Testis (tissue), 3 donors: ENCODE measurements around the gene ASB5. TPM values are rescaled to one million over a fixed set of nuclear protein-coding genes. Genes with fewer than 3 reads are reported as not detected.

Source experiments
- DNase-seq: peaks from one replicate; pipeline ENCODE4 v3.0.0-alpha.2; 2019
- H3K27ac ChIP-seq, 2 donors: fragments of 200-600 bp; sonication (generic); one replicate each; pipeline ENCODE4 v1.5.1; 2019
- H3K27me3 ChIP-seq: fragments of 200-600 bp; sonication (generic); one replicate; pipeline ENCODE4 v1.5.1; 2019
- H3K36me3 ChIP-seq: fragments of 200-600 bp; sonication (generic); one replicate; pipeline ENCODE4 v1.5.1; 2017; ENCODE audit warnings: low read depth; ENCODE audit errors: missing control alignments
- H3K4me1 ChIP-seq: fragments of 200-600 bp; sonication (generic); one replicate; pipeline ENCODE4 v1.5.1; 2019
- H3K4me3 ChIP-seq, 2 donors: fragments of 200-600 bp; sonication (generic); one replicate each; pipeline ENCODE4 v1.5.1; 2017 to 2019
- H3K9me3 ChIP-seq: fragments of 200-600 bp; sonication (generic); one replicate; pipeline ENCODE4 v1.5.1; 2017
- POLR2A ChIP-seq: fragments of 450-650 bp; IDR thresholded peaks from one replicate; pipeline ENCODE4 v1.6.1; 2017; ENCODE audit warnings: antibody characterized with exemption, mild to moderate bottlenecking, moderate library complexity
- WGBS, 2 donors: methylation state at CpG; one replicate each; pipeline ENCODE4 v1.1.5; 2018; 5-methylcytosine and 5-hydroxymethylcytosine counted together
- intact Hi-C: fragments of 100-400 bp; cut with DNase I; formaldehyde crosslinking; loops from one replicate; pipeline ENCODE4 v1.15.1; 2023; ENCODE audit warnings: low total_unique reads
- polyA plus RNA-seq: library from polyadenylated mRNA; stranded (reverse); fragments of 350-450 nt; fragmentation: Illumina TruSeq; extraction: RNeasy Lipid Tissue Mini Kit (QIAGEN cat#74804); gene quantifications from one replicate; pipeline ENCODE4 v1.2.3, GENCODE V29; 2014; ENCODE audit warnings: low read depth, low replicate concordance; ENCODE audit not compliant: insufficient read depth
- total RNA-seq, 2 donors: library from RNA; depleted of rRNA; stranded (reverse); fragments of >200 nt; gene quantifications; one replicate each; pipeline ENCODE4 v1.2.3, GENCODE V29; 2016
- TF ChIP-seq, protein P1 (sequence below), 3 experiments: fragments of 450-650 bp in 2 of 3; fragments of 200-600 bp in 1 of 3; sonication (generic) in 1 of 3; IDR thresholded peaks; one replicate each; pipeline ENCODE4 v1.5.1; 2016 to 2019; ENCODE audit warnings: antibody characterized with exemption in 3 of 3, mild to moderate bottlenecking in 2 of 3, moderate library complexity in 1 of 3

ASB5 gene
- total and polyA plus RNA-seq, 3 donors from 2014 or later: 0.99 to 8.3 (median 5.4) TPM

DNA sequence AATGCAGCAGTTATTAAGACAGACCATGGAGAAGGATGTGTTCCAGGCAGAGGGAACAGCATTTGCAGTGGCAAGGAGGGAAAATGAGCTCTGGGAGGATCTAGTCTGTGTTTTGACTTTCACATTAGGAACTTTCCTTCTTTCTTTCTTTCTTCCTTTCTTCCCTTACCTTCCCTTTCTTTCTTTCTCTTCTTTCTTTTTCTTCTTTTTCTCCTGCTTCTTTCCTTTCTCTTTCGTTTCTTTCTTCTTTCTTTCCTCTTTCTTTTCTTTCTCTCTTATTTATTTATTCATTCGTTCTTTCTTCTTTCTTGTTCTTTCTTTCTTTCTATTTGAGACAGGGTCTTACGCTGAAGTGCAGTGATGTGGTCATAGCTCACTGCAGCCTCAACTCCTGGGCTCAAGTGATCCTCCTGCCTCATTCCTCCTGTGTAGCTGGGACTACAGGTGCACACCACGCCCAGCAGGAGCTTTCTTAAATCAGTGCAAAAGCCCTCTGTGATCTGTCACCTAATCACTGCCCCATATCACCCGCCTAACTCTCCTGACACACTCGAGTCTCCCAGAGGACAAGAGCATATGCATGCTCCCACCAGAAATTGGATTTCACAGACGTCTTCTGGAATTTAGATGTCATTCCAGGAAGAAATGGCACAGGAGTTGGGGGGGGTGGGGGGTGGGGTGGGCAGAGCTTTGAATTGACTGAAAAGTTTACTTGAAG is 58.3 kb downstream of the ASB5 start:
- TF ChIP-seq, protein P1, sequence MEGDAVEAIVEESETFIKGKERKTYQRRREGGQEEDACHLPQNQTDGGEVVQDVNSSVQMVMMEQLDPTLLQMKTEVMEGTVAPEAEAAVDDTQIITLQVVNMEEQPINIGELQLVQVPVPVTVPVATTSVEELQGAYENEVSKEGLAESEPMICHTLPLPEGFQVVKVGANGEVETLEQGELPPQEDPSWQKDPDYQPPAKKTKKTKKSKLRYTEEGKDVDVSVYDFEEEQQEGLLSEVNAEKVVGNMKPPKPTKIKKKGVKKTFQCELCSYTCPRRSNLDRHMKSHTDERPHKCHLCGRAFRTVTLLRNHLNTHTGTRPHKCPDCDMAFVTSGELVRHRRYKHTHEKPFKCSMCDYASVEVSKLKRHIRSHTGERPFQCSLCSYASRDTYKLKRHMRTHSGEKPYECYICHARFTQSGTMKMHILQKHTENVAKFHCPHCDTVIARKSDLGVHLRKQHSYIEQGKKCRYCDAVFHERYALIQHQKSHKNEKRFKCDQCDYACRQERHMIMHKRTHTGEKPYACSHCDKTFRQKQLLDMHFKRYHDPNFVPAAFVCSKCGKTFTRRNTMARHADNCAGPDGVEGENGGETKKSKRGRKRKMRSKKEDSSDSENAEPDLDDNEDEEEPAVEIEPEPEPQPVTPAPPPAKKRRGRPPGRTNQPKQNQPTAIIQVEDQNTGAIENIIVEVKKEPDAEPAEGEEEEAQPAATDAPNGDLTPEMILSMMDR (IDR thresholded peaks at IDR 0.05): no peak
- no peak for TF ChIP-seq POLR2A
- WGBS, 2 donors: 81 to 83% methylated on average over 7 of the region's 7 CpGs
- Histone ChIP-seq H3K4me1 (no peaks in the 10 kb centered on the region), H3K36me3 (no peaks in the 10 kb centered on the region), H3K27ac (no peak overlapping the region), H3K4me3 (no peak overlapping the region), H3K27me3 (no peaks in the 10 kb centered on the region), H3K9me3 (no peaks in the 10 kb centered on the region)
- no peak for DNase-seq
- intact Hi-C loops: no loop called here

- no peaks in the 10 kb centered on the region for H3K4me1 ChIP-seq
- no peaks in the 10 kb centered on the region for H3K36me3 ChIP-seq
- no peaks in the 10 kb centered on the region for H3K9me3 ChIP-seq
- TF ChIP-seq POLR2A: no peak
- TF ChIP-seq, protein P1 (IDR thresholded peaks at IDR 0.05): no peak
- no peak overlapping the region for H3K27ac ChIP-seq
- H3K27me3 ChIP-seq: no peaks in the 10 kb centered on the region
- no peak overlapping the region for H3K4me3 ChIP-seq
- DNase-seq: no peak
- WGBS, 2 donors: 91 to 92% methylated on average over 3 of the region's 3 CpGs
- intact Hi-C loops: no loop called here
Measured at GRCh38 chr4:176210101-176210500, 58.9 kb downstream of the ASB5 start.

GRCh38 chr4:176209535-176209934 is 59.5 kb downstream of the ASB5 start:
- Histone ChIP-seq H3K4me3 (no peak overlapping the region), H3K9me3 (no peaks in the 10 kb centered on the region), H3K27ac (no peak overlapping the region), H3K27me3 (no peaks in the 10 kb centered on the region), H3K4me1 (no peaks in the 10 kb centered on the region), H3K36me3 (no peaks in the 10 kb centered on the region)
- no peak for DNase-seq
- 87% methylated on average over 4 of the region's 4 CpGs for WGBS, 2 donors
- TF ChIP-seq, protein P1 (IDR thresholded peaks at IDR 0.05): no peak
- no peak for TF ChIP-seq POLR2A
- intact Hi-C loops: no loop called here

DNA sequence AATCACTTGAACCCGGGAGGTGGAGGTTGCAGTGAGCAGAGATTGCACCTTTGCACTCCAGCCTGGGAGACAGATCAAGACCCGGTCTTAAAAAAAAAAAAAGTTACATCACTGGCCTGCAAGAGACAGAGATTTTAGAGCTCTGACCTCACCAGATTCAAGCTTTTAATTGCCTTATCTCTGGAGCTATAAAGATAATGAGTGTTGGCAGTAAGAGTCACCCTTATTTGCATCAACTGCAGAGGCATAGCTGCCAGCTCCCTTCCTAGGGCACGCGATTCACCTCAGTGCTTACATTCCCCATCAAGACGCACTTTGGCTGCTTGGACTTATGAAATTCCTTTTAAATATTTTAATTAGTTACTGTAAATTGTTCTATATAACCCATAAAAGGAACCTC is 61.2 kb downstream of the ASB5 start:
- no peaks in the 10 kb centered on the region for H3K9me3 ChIP-seq
- no peaks in the 10 kb centered on the region for H3K27me3 ChIP-seq
- H3K4me1 ChIP-seq: no peaks in the 10 kb centered on the region
- H3K36me3 ChIP-seq: no peaks in the 10 kb centered on the region
- no peak overlapping the region for H3K4me3 ChIP-seq
- no peak overlapping the region for H3K27ac ChIP-seq
- intact Hi-C loops: no loop called here
- no peak for DNase-seq
- WGBS, 2 donors: 77 to 79% methylated on average over 5 of the region's 5 CpGs
- TF ChIP-seq, protein P1 (IDR thresholded peaks at IDR 0.05): no peak
- no peak for TF ChIP-seq POLR2A

GRCh38 chr4:176205299-176205698 is 63.7 kb downstream of the ASB5 start:
- Histone ChIP-seq H3K36me3 (no peaks in the 10 kb centered on the region), H3K27me3 (no peaks in the 10 kb centered on the region), H3K27ac (no peak overlapping the region), H3K9me3 (no peaks in the 10 kb centered on the region), H3K4me3 (no peak overlapping the region), H3K4me1 (no peaks in the 10 kb centered on the region)
- intact Hi-C loops: no loop called here
- no peak for DNase-seq
- no peak for TF ChIP-seq POLR2A
- TF ChIP-seq, protein P1 (IDR thresholded peaks at IDR 0.05): no peak
- WGBS, 2 donors: 59 to 64% methylated on average over 4 of the region's 4 CpGs
